Choroid plexus epithelial cell (primary cell): ENCODE measurements around the gene RNU1-1.
"Not testable (repeated sequence)": the region's sequence is repeated elsewhere in the genome, so short reads cannot be mapped to it uniquely, and the experiment has no call there.

ENCODE experiments used
- DNase-seq: peaks from one replicate; pipeline ENCODE4 v3.0.0-alpha.2; 2010; ENCODE audit warnings: low read depth
- H3K4me3 ChIP-seq: 2 replicates; pipeline ENCODE4 v1.5.1; 2011; ENCODE audit warnings: low read depth, mild to moderate bottlenecking, control low read depth, low read length, moderate library complexity
- TF ChIP-seq, protein P1 (sequence below): conservative IDR thresholded peaks from 2 replicates; pipeline ENCODE4 v1.5.1; 2011; ENCODE audit warnings: low read depth, mild to moderate bottlenecking, control low read depth, inconsistent platforms, low read length, moderate library complexity

RNU1-1 gene

GRCh38 chr1:16491056-16491675 is 22.9 kb downstream of the RNU1-1 start:
- H3K4me3 ChIP-seq = no peak overlapping the region
- TF ChIP-seq, protein P1, sequence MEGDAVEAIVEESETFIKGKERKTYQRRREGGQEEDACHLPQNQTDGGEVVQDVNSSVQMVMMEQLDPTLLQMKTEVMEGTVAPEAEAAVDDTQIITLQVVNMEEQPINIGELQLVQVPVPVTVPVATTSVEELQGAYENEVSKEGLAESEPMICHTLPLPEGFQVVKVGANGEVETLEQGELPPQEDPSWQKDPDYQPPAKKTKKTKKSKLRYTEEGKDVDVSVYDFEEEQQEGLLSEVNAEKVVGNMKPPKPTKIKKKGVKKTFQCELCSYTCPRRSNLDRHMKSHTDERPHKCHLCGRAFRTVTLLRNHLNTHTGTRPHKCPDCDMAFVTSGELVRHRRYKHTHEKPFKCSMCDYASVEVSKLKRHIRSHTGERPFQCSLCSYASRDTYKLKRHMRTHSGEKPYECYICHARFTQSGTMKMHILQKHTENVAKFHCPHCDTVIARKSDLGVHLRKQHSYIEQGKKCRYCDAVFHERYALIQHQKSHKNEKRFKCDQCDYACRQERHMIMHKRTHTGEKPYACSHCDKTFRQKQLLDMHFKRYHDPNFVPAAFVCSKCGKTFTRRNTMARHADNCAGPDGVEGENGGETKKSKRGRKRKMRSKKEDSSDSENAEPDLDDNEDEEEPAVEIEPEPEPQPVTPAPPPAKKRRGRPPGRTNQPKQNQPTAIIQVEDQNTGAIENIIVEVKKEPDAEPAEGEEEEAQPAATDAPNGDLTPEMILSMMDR = no peak
- DNase-seq = no peak

- not testable (repeated sequence) for H3K4me3 ChIP-seq, DNase-seq
These were observed 24.7 kb downstream of the RNU1-1 start for GRCh38 chr1:16489195-16489880.

DNA sequence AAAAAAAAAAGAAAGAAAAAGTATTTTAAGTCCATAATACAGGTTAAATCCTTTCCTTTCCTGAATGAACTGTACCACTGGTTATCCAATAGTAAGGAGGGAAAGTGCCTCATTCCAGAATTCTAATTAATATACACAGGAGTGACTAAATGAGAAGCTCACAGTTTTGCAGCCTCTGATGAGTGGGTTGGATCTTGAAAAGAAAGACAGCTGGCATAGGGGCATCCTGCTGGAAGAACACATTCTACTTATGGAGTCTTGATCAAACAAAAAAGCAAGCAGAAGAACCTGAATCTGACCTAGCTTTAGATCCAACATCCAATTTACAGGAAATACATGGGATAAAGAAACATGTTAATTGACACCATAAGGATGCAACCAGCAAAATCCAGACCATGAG is 27.1 kb downstream of the RNU1-1 start:
- H3K4me3 ChIP-seq, DNase-seq: not testable (repeated sequence)

DNA sequence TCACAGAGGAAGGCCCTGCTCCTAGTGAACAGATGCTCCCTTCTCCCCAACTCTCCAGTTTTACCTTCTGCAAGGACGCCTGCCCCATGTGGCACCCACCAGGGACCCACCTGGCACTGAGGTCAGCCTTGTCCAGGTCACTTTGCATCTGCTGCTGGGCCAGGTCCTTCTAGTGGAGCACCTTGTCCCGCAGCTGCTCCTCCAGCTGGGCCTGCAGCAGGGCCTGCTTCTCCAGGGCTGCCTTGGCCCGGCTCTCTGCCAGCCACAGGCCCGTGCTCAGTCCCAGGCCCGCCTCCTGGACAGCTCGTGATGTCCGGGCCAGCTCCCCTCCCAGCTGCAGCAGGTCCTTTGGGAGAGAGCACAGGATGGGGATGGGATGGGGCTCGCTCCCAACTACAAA is 27.8 kb downstream of the RNU1-1 start:
- not testable (repeated sequence) for DNase-seq, H3K4me3 ChIP-seq

GRCh38 chr1:16484931-16485330 is 29.2 kb downstream of the RNU1-1 start:
- DNase-seq = no peak

GRCh38 chr1:16484501-16484835 is 29.6 kb downstream of the RNU1-1 start:
- DNase-seq = no peak
- H3K4me3 ChIP-seq = no peak overlapping the region
- TF ChIP-seq, protein P1 = no peak

More at GRCh38 chr1:16484931-16485330, 29.2 kb downstream of the RNU1-1 start:
- TF ChIP-seq, protein P1 = no peak
- H3K4me3 ChIP-seq = no peak overlapping the region

DNA sequence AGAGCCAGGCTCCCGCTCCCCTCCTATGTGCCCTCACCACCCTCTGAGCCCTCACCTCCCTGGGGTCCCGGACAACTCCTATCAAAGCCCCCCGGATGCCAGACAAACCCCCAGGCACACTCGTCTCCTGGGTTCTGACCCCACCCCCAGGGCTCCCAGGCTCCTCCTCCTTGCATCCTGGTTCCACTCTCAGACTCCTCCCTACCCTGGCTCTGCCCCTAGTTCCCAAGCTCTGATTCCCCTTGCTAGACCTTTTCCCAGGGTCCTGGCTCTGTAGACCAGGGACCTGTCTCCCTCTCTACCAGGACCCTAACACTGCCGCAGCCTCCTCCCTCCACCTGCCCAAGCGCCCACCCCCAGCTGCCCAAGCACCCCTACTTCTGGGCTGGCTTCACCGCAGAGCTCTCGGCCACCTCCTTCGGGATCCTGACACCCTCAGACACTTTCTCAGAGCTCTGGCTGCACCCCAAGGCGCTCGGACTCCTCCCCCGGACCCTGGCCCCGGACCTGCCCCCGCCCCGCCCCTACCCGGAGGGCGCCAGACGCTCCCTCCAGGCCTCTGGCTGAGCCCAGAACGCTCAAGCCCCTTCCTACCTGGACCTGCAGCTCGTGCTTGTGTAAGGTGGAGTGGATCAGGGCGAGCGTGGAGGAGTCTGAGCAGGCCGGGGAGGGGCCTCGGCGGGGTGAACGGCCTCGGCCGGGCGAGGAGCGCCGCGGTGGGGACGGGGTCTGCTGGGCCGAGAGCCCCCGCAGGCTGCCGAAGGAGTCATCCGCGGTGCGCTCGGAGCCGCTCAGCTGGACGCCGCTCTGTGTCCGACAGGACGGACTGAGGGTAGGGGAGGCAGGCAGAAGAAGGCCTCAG is 30.2 kb downstream of the RNU1-1 start:
- not testable (repeated sequence) for DNase-seq, H3K4me3 ChIP-seq

DNA sequence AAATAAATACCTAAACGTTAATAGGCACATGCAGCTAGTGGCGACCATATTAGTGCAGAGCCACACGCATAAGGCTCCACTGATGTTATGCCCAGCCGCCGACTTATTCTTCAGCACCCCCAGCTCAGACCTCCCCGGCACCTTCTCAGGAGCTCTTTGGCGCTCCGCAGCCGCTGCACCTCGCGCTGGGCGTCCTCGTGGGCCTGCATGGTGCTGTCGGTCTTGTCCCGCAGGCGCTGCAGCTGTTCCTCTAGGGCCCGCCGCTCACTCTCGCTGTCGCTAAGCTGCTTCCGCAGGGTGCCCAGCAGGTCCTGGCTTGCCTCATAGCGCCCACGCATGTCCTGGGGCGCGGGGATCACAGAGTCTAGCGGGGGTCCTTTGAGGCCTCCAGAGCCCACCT is 30.9 kb downstream of the RNU1-1 start:
- not testable (repeated sequence) for DNase-seq, H3K4me3 ChIP-seq

GRCh38 chr1:16478091-16478490 is 36.0 kb downstream of the RNU1-1 start:
- no peak for DNase-seq
- TF ChIP-seq, protein P1 = no peak
- no peak overlapping the region for H3K4me3 ChIP-seq

- H3K4me3 ChIP-seq, DNase-seq: not testable (repeated sequence)
These were observed 38.0 kb downstream of the RNU1-1 start for GRCh38 chr1:16475771-16476770.
